ENCODE data around the gene MRM1.

MRM1 gene, protein sequence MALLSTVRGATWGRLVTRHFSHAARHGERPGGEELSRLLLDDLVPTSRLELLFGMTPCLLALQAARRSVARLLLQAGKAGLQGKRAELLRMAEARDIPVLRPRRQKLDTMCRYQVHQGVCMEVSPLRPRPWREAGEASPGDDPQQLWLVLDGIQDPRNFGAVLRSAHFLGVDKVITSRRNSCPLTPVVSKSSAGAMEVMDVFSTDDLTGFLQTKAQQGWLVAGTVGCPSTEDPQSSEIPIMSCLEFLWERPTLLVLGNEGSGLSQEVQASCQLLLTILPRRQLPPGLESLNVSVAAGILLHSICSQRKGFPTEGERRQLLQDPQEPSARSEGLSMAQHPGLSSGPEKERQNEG

DNA sequence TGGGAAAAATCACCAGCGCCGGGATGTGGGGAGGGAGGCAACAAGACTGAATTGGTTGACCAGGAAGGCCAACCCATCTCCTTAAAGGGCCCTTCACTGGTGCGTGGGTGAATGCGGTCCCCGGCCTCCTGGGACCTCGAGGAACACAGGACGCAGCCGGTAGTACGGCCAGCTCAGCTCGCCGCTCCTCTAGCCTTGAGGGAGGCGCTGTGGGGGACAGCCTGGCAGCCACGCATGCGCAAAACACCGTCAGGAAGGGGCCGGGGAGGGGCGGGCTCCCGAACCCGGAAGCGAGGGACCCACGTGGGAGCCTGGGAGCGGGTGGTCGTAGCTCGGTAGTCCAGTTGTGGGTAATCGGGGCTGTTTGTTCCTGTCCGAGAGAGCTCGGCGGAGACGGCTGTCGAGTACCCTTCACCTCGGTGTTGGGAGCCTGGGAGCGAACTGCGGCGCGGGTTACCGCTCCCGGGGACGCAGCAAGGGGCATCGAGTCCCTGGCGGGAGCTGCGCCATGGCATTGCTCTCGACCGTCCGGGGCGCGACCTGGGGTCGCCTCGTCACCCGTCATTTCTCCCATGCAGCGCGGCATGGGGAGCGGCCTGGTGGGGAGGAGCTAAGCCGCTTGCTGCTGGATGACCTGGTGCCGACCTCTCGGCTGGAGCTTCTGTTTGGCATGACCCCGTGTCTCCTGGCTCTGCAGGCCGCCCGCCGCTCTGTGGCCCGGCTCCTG lies at the start of gene MRM1:
MRM1 (plus strand) TSS at position 281 of the 727 bp plus-strand sequence; CDS start at position 509, 228 bp downstream.
- peak; percentile 96 for DNase-seq

DNA sequence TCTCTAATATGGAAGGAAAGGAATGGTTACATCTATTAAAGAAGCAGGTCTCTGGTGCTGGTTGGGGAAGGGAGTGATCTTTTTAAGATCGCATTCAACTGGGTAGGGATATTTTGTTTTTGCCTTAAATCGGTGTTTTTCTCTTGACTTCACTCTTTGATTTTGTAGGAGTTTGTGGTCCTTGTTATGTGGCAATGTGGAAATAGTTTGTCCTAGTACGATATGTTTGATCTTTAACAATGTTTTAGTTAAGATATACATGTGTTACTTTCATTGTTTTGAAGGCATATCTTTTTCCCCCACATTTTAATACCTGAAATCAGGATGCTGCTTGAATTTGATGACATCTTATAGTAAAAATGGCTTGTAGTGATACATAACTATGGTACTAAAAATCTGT lies 47.9 kb upstream of the MRM1 start:
- DNase-seq, result no peak

DNA sequence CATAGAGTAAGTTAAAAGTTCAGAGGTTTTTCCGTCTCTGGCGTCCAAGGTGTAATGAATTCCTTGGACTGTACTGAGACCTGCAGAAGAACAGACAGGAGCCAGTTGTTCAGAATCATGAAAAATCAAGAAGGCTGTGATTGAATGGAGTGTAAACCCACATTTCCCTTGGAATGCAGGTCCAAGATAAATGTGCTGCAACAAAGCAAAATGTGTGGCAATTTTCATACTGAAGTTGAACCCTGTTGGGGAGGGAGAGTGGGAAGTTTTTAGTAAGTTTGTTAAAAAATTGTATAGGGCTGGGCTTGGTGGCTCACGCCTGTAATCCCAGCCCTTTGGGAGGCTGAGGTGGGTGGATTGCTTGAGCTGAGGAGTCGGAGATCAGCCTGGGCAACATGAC lies 35.3 kb upstream of the MRM1 start:
- no peak for DNase-seq

DNA sequence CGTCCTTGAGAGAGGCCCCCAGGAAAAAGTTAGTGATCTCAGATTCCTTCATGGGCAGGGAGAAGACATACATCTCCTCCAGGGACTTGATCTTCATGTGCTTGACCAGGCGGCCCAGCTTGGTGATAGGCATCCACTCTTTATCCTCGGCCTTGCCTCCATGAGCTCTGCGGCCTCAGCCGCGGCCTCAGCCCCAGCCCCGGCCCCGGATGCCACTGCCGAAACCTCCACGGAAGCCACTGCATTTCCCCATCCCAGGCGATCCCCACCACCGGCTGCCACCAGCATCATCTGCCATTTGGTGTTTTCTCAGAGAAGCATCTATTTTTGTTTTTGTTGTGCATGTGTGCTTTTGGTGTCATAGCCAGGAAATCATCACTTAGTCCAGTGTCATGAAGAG lies 26.4 kb upstream of the MRM1 start:
- DNase-seq, result no peak

DNA sequence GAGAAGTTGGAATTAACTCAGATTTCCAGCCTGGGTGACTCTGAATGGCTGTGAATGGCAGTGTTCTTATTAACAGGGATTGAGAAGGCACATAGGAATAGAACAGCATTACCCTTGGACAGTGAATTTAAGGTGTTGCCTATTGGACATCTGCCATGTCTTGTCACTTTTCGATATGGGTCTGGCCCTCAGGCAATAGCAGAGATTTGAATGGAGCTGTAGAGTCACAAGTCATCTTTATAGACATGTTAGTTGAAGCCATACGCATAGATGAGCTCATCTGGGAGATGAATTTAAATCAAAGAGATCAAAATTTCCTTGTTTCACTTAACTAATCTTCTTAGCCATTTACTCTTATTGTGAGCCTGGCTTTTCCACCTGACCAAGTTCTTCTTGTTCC lies 24.6 kb upstream of the MRM1 start:
- no peak for DNase-seq

DNA sequence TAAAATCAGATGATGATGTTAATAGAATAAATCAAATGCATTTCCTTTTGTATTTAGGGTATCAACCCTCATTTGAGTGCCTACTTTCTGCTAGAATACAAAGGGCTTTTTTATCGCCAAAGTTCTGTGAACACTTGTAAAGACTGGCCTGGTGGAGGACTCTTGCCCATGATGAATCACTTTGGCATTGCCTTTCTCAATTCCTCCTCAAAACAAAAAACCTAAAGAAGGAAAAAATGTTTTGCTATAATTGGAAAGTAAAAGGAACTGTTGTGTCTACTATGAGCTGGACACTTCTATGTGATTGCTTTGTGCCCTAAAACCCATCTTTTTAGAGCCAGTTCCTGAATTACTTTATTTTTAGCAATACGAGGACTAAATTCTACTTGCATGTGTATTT lies 22.7 kb upstream of the MRM1 start:
- DNase-seq, result no peak

DNA sequence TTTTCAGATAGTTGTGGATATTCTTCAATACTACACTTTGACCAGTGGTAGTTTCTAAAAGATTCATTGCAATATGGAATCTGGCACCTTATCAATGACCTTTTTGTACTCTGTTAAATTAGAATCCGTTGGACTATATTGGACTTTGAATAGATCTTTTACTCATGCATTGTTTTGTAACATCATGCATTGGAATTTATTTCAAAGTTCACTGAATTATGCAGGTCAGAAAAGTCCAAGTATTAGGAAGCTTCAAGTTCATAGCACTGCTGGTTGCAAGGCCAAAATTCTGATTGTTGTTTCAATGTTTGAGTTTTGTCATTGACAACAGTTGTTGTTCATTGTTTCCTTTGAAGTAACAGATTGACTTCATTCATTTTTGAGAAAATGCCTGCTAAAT lies 17.6 kb upstream of the MRM1 start:
- no peak for DNase-seq

DNA sequence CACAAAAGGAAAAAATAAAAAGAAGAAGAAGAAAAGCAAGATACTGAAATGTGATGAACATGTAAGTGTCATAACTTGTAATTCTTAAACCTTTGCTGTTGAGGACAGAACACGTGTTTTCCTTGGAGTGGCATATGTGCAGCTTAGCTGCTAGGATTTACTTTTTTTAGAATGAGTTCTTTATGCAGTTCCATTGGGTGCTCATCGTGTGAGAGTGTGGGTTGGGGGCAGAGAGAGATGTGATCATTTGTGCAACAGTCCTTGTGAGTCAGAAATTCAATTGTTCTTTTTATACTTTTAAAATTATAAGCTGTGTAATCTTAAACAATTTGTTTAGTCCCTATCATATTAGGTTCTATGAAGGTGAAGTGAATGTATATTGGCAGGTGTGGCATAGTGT lies 15.2 kb upstream of the MRM1 start:
- DNase-seq, result no peak

DNA sequence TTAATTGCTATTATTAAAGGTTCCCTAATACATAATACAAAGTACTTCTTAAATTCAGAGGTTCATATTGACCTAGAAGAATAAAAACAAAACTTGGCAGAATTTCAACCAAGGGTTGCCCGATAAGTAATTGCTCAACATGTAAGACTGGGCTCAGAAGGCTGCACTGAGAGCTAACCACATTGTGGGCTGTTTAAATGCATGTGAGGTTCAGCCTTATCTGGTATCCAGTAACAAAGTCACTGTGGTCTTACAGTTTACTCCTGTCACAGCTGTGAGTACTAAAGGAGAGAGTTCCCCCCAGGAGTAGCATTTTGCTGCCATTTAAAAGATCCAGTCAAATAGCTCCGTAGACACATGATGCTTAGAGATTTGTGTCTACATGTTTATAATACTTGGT lies 11.3 kb upstream of the MRM1 start:
- DNase-seq, result no peak

DNA sequence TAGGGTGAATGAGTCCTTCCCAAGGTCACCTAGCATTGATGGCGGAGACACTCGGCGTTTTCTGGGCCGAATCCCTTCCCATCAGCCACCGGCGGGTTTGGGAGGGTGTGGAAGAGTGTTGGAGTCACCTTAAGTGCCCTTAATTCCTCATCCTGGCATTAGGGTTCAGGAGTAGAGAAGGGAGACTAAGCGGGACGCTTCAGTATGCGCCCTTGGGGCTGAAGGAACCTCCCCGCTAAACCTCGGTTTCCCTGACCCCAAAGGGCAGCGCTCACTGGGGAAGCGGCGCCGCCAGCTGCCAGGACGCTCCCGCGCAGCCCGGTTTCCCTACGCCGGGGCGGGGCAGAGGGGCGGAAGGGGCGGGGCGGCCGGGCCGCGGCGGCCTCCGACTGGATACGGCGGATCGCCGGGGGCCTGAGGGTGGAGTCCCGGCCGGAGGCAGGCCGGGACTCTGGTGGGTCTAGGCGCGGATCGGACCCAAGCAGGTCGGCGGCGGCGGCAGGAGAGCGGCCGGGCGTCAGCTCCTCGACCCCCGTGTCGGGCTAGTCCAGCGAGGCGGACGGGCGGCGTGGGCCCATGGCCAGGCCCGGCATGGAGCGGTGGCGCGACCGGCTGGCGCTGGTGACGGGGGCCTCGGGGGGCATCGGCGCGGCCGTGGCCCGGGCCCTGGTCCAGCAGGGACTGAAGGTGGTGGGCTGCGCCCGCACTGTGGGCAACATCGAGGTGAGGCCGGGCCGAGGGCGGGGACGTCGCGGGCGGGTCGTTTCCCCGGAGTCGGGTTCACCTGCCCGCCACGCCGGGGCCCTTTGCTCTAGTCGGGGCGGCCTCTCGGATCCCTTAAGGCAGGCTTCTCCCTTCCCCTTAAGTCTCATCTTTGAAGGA lies 9.7 kb upstream of the MRM1 start, which contains the start of gene DHRS11:
DHRS11 (plus strand) TSS at position 446 of the 882 bp plus-strand sequence; CDS start at position 577, 131 bp downstream.
- peak; percentile 94 for DNase-seq

DNA sequence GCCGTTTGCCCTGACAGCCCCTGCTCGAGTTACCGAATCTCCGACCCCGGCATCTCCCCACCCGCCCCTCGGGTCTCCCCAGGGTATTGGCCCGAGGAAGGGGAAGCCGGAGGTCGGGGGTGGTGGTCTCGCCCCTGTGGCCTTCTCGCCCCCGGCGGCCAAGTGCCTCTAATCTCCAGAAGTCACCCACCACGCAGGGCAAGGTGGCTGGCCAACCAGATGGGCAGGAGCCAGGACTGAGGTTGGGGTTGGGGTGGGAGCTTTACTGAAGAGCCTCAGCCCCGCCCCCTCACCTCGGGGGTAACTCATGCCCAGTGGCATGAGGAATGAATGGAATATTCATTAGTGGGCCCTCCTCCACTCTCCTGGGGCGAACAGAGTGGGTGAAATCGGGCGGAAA lies 9.1 kb upstream of the MRM1 start:
- DNase-seq, result no peak

DNA sequence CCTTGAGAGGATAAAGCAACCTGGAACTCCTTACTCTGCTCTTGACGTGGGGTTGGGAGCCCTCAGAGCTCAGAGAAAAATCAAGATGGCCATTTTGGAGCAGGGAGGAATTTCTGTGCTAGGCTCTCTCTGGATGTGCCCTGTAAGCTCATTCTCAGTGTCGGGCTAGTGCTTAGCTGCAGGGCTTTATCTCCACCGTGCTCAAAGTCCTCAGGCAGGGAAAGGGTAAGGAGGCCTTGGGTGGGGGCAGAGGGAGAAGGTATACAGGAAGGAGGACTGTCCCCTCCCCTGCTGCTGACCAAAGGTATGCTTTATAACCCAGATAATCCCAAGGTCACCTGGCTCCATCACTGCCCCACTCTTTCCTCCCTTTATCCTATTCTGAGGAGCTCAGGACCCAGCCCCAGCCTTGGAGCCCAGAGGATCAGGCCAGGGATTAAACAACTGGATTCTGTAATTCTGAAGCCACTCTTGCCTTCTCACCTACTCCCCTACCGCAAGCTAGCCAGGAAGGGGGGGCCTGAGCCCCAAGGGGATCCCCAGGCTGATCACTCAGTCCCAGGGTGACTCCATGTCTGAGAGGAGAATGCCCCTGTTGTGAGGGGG lies 8.6 kb upstream of the MRM1 start:
- no peak for DNase-seq

DNA sequence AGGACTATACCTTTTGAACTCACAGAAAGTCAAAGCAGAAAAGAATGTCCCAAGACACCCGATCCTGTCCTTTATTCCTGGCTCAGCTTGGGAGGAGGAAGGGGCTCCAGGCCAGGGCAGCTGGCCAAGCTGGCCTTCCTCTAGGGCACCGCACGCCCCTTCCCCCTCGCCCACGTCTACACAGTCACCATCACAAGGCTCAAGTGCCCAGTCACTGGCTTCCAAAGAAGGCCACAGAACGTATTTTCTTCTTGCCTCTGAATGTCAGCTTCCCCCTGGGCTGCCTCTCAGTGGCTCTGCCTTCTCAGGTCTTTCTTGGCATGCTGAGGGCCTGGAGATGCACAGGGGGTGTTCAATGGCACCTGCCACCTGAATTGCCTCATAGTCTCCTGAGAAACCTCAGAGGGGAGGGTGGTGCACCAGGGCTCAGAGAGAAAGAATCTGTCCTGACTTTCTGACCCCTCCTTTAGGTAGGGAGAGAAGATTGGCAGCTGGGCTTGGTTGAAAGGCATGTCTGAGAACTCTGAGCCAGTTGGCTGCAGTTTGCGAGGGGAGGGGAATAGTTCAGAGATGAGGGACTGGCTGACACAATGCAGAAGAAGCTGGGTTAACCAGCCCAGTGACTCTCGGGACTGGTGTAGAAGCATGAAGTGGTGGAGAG lies 7.6 kb upstream of the MRM1 start:
- no peak for DNase-seq

DNA sequence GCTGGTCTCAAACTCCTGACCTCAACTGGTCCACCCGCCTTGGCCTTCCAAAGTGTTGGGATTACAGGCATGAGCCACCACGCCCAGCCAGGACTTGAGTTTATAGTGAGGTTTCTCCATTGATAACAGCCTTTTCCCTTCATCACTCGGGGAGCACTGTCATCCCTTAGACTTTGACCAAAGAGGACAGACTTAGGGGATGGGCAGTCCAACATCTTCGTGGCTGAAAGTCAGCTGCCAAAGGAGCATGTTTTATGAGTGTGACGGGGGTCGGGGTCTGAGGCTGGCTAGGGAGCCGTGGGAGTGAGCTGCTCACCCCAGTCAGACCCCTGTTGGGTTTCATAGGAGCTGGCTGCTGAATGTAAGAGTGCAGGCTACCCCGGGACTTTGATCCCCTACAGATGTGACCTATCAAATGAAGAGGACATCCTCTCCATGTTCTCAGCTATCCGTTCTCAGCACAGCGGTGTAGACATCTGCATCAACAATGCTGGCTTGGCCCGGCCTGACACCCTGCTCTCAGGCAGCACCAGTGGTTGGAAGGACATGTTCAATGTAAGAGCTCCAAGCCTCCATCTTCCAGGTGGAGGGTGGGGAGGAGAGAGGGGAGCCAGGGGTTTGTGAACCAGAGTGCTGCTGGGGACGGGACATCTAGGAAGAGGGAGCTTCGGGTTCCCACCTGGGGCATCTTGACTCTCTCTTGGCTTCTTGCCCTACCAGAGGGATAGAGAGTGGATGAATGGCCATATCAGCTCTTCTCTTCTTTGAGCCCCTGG lies 6.6 kb upstream of the MRM1 start:
- DNase-seq, result no peak

DNA sequence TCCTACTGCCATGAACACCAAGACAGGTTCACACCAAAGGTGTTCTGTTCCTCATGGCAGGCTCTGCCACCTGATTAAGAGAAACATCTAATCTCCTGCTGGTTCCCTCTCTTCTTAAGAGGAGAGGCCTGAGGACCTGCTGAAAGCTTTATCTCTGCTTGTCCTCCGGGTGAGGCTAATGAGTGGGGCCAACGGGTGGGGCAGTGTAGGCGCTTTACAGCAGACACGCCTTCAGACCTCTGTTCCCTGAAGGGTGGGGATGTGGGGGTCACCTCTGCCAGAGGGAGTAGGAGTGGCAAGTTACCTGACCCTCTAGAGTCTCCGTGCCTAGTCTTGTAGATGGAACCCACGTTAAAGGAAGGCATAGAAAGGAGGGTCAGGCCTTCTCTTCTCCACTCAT lies 4.2 kb upstream of the MRM1 start:
- peak; percentile 54 for DNase-seq

DNA sequence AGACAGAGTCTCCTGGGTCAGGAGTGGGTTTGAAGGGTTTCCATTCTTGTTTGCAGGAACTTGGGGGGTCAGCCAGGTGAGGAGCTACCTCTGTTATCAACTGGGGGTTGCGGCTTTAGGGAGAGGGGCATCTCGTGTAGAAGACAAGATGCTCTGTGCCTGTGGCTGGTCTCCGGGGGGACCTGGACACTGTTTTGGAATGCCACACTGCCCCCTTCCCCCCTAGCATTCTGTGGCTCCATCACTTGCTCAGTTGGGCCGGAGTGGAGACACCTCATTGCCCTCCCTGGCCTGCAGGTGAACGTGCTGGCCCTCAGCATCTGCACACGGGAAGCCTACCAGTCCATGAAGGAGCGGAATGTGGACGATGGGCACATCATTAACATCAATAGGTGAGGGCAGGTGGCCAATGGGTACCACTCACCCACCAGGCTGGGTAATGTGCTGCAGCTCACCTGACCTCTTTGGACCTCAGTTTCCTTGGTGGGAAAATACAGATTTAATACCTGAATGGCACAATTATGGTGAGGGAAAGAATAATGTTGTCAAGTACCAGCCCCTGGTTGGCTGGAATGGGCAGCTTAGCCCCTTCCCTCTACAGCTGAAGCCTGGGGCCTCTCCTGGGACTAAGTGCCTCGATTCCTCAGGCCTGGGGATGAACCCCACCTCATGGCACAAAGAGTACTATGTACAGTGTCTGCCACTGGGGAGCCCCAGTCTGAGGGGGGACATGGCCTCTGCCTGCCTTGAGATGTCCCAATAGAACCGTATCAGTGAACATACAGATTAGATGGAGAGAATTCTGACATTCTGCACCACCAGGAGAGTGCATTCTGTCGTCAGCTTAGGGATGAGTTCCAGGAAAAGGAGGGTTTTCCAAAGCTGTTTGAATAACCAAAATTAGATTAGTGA lies 3.3 kb upstream of the MRM1 start:
- DNase-seq, result no peak

DNA sequence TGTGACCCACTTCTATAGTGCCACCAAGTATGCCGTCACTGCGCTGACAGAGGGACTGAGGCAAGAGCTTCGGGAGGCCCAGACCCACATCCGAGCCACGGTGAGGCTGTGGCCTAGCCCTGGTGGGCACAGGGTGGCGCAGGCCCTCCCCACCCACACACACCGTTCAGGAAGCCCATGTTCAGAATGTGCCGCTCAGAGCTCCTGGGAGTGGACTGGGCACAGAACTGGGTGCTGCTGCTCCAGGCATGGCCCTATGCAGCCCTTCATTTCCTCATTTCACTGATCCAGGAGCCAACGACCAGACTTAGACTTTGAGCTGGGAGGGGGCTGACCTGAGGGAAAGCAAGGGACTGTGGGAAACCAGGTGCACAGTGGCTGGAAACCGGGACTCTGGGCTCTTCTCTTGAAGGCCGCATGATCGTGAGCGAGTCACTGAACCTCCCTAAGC lies 2.4 kb upstream of the MRM1 start:
- peak; percentile 24 for DNase-seq

DNA sequence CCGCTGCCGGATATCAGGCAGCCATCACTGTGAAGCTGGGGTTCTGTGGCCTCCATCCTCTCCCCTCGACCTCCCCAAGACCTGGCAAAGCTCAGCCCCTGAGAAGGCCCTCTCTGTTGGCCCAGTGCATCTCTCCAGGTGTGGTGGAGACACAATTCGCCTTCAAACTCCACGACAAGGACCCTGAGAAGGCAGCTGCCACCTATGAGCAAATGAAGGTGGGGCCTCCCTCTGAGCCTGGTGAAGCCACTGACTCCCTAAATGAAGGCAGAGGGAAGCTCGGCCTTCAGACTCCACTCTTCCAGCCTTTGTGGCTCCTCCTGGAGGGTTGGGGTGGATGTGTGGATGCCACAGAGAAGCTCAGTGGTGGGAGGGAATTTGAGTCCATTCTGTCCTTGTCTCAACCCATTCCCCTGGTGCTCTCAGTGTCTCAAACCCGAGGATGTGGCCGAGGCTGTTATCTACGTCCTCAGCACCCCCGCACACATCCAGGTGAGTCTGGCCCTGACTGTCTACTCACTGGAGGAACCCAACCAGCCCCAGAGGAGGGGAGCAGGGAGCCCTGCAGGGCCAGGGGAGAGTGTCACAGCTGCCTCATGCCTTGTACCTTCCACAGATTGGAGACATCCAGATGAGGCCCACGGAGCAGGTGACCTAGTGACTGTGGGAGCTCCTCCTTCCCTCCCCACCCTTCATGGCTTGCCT lies 1.7 kb upstream of the MRM1 start:
- peak; percentile 50 for DNase-seq

DNA sequence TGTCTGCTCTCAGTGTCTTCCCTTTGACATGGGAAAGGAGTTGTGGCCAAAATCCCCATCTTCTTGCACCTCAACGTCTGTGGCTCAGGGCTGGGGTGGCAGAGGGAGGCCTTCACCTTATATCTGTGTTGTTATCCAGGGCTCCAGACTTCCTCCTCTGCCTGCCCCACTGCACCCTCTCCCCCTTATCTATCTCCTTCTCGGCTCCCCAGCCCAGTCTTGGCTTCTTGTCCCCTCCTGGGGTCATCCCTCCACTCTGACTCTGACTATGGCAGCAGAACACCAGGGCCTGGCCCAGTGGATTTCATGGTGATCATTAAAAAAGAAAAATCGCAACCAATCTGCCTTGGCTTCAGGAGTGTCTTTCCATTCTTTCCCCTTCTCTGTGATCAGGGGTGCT lies 918 bp upstream of the MRM1 start:
- DNase-seq, result peak; percentile 50

DNA sequence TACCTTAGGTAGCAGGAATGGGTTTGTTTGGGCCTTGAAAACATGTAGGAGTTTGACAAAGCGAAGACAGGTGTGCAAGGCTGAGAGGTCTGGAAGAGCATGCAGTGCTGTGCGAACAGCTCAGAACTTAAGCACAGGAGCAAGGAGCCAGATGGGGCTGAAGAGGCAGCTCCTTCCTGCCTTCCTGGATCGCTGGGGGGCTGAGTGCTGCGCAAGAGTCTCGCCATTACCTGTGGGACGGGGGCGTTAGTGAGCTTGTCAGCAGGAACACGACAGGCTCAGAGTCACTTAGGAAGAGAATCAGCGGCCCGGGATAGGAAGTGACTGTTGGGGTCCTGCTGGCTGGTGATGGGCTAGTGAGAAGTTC lies 464 bp upstream of the MRM1 start:
- no peak for DNase-seq

Data from activated effector memory CD4-positive, alpha-beta T cell treated with anti-CD3 and anti-CD28 coated beads, Interleukin-2, amount 50 U/mL, for 16 hours (primary cell).